Measurements from ENCODE around the gene LY6G5B.

DNA sequence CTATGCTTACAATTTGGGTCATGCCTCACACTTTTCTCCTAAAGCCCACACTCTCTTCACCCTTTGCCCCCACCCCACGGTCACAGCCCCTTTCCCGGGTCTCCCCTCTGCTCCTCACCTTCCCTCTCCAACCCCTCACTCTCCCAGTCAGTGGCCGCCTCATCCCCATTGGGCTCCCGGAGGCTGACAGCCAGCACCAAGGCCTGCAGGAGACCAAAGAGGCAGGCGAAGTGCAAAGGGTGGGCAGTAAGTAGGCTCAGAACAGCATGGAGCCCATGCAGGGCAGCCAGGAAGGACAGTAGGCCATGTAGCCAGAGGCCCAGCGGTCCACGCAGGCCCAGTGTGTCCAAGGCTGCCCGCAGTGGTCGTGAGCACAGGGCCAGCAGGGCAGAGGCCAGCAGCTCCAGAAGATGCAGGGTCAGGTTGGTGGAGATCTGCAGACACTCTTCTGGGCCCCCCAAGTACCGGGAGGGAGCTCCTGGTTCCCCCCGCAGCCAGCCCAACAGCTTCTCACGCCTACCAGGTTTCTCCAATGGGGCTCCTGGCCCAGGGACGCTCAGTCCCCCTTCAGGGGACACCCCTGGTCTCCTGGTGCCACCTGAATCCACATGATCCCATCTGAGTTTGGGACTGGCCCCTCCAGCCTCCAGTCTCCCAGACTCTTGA lies 10.7 kb upstream of the LY6G5B start:
- TF ChIP-seq, protein P1, sequence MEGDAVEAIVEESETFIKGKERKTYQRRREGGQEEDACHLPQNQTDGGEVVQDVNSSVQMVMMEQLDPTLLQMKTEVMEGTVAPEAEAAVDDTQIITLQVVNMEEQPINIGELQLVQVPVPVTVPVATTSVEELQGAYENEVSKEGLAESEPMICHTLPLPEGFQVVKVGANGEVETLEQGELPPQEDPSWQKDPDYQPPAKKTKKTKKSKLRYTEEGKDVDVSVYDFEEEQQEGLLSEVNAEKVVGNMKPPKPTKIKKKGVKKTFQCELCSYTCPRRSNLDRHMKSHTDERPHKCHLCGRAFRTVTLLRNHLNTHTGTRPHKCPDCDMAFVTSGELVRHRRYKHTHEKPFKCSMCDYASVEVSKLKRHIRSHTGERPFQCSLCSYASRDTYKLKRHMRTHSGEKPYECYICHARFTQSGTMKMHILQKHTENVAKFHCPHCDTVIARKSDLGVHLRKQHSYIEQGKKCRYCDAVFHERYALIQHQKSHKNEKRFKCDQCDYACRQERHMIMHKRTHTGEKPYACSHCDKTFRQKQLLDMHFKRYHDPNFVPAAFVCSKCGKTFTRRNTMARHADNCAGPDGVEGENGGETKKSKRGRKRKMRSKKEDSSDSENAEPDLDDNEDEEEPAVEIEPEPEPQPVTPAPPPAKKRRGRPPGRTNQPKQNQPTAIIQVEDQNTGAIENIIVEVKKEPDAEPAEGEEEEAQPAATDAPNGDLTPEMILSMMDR (IDR thresholded peaks at IDR 0.05) = no peak
- TF ChIP-seq POLR2A (IDR thresholded peaks at IDR 0.05; ENCODE audit: low read depth) = no peak
- no peak for TF ChIP-seq POLR2AphosphoS5 (IDR thresholded peaks at IDR 0.05)
- TF ChIP-seq EP300 (IDR thresholded peaks at IDR 0.05) = no peak
